Thymus (tissue), 11 donors: ENCODE data around the gene SLC36A2. TPM values are rescaled to one million over a fixed set of nuclear protein-coding genes. Genes with fewer than 3 reads are reported as not detected.
A peak's percentile ranks its signal among the peaks of the same experiment; 100 is the strongest.

Experiments
- DNase-seq, 9 donors: peaks; one replicate each; pipeline ENCODE4 v3.0.0-alpha.2; 2013; ENCODE audit warnings: low spot score in 9 of 9, low read depth in 6 of 9, missing footprints in 1 of 9
- H3K27ac ChIP-seq, 2 donors: one replicate each; pipeline ENCODE4 v1.5.1; 2013; ENCODE audit warnings: control low read depth in 1 of 2, low read depth in 1 of 2, low read length in 1 of 2, mild to moderate bottlenecking in 1 of 2, moderate library complexity in 1 of 2
- H3K27me3 ChIP-seq, 2 donors: one replicate each; pipeline ENCODE4 v1.5.1; 2013; ENCODE audit warnings: low read length in 1 of 2; ENCODE audit not compliant: control insufficient read depth in 2 of 2, insufficient read depth in 1 of 2
- H3K36me3 ChIP-seq, 2 donors: one replicate each; pipeline ENCODE4 v1.5.1; 2013; ENCODE audit warnings: low read length in 1 of 2, mild to moderate bottlenecking in 1 of 2, moderate library complexity in 1 of 2; ENCODE audit not compliant: control insufficient read depth in 2 of 2, insufficient read depth in 2 of 2
- H3K4me1 ChIP-seq, 2 donors: one replicate each; pipeline ENCODE4 v1.5.1; 2013; ENCODE audit warnings: low read length in 2 of 2; ENCODE audit not compliant: control insufficient read depth in 2 of 2, insufficient read depth in 2 of 2
- H3K4me3 ChIP-seq, 2 donors: one replicate each; pipeline ENCODE4 v1.5.1; 2013; ENCODE audit warnings: low read length in 2 of 2, control low read depth in 1 of 2, mild to moderate bottlenecking in 1 of 2
- H3K9me3 ChIP-seq, 2 donors: one replicate each; pipeline ENCODE4 v1.5.1; 2013; ENCODE audit warnings: low read length in 1 of 2, mild to moderate bottlenecking in 1 of 2; ENCODE audit not compliant: control insufficient read depth in 2 of 2, insufficient read depth in 1 of 2
- WGBS: extraction: QIAGEN DNeasy Blood & Tissue Kit; methylation state at CpG from one replicate; pipeline ENCODE4 v1.1.7; 2013; 5-methylcytosine and 5-hydroxymethylcytosine counted together
- polyA plus RNA-seq: library from polyadenylated mRNA; stranded (reverse); fragments of 200-250 nt; gene quantifications from one replicate; pipeline ENCODE4 v1.2.3, GENCODE V29; 2013
- total RNA-seq: library from RNA; stranded (reverse); fragments of 120-200 nt; gene quantifications from one replicate; pipeline ENCODE4 v1.2.4, GENCODE V29; 2013
- donor health status: healthy.

The SLC36A2 gene
- total and polyA plus RNA-seq, 2 donors = 0.02 TPM; not detected in 1

- 94% methylated on average over 7 of the region's 7 CpGs for WGBS
- no peak for DNase-seq
Observed at GRCh38 chr5:151344088-151344487, 3.3 kb downstream of the SLC36A2 start.

GRCh38 chr5:151340004-151340403, 7.4 kb downstream of the SLC36A2 start:
- 78% methylated on average over 3 of the region's 3 CpGs for WGBS
- no peaks in the 10 kb centered on the region for H3K4me1 ChIP-seq
- no peak overlapping the region for H3K27ac ChIP-seq
- no peaks in the 10 kb centered on the region for H3K36me3 ChIP-seq
- no peaks in the 10 kb centered on the region for H3K9me3 ChIP-seq
- H3K27me3 ChIP-seq = peaks cover 0 to 13% of the 10 kb centered on the region in 2 donors
- DNase-seq = no peak
- H3K4me3 ChIP-seq = no peak overlapping the region

More at GRCh38 chr5:151344088-151344487, 3.3 kb downstream of the SLC36A2 start:
- Histone ChIP-seq H3K4me3 (no peak overlapping the region), H3K9me3 (no peaks in the 10 kb centered on the region), H3K36me3 (no peaks in the 10 kb centered on the region), H3K27me3 (peaks cover 0 to 23% of the 10 kb centered on the region in 2 donors), H3K4me1 (no peaks in the 10 kb centered on the region), H3K27ac (no peak overlapping the region)

DNA sequence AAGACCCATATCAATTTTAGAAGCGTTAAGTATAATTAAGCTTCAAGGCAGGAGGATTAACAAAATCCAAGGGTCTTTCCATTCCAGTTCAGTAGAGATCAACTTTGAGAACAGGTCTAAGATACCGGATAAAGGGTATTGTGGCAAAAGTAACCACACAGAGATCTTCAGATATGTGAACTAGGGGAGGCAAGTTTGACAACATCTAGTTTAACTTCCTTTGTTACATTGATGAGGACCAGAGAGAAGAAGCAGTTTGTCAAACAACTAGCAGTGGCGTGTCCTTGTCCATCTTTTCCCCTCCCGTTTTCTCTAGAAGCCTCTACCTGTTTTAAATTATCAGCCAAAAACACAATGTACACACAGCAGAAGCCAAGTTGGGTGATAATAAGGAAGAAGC, 8.6 kb downstream of the SLC36A2 start:
- Histone ChIP-seq H3K4me1 (no peaks in the 10 kb centered on the region), H3K27ac (no peak overlapping the region), H3K9me3 (no peaks in the 10 kb centered on the region), H3K4me3 (no peak overlapping the region), H3K27me3 (peaks cover 0 to 9% of the 10 kb centered on the region in 2 donors), H3K36me3 (no peaks in the 10 kb centered on the region)
- DNase-seq = no peak
- WGBS = 91% methylated on average over 4 of the region's 4 CpGs

- Histone ChIP-seq H3K27me3 (no peaks in the 10 kb centered on the region), H3K4me3 (no peak overlapping the region), H3K4me1 (no peaks in the 10 kb centered on the region), H3K9me3 (no peaks in the 10 kb centered on the region), H3K27ac (no peak overlapping the region), H3K36me3 (no peaks in the 10 kb centered on the region)
- no peak for DNase-seq
- 97% methylated on average over 2 of the region's 2 CpGs for WGBS
Observed at GRCh38 chr5:151332857-151333256, 14.5 kb downstream of the SLC36A2 start.

GRCh38 chr5:151328734-151329133, 18.6 kb downstream of the SLC36A2 start:
- Histone ChIP-seq H3K36me3 (no peaks in the 10 kb centered on the region), H3K27ac (no peak overlapping the region), H3K4me1 (no peaks in the 10 kb centered on the region), H3K27me3 (no peaks in the 10 kb centered on the region), H3K4me3 (no peak overlapping the region), H3K9me3 (no peaks in the 10 kb centered on the region)
- DNase-seq = no peak
- WGBS = 96% methylated on average over 4 of the region's 4 CpGs

DNA sequence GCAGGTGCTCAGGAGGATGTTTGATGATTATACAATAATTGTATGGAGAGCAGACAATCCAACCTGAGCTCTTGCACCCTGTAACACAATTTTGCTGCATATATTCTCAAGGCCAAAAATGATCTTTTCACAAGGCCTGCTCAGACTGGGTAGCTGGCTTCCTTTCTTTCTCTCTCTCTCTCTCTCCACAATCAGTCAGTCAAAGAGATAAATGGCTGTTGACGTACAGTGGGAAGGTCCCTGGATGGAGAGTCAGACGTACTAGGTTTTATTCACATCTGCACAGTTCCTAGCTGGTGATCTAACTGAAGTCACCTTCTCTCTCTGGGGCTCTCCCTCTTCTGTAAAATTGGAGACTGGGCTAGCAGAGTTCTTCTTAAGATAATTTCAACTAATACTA, 19.8 kb downstream of the SLC36A2 start:
- Histone ChIP-seq H3K9me3 (no peaks in the 10 kb centered on the region), H3K36me3 (no peaks in the 10 kb centered on the region), H3K27ac (no peak overlapping the region), H3K4me3 (no peak overlapping the region), H3K27me3 (no peaks in the 10 kb centered on the region), H3K4me1 (no peaks in the 10 kb centered on the region)
- 93% methylated on average over 2 of the region's 2 CpGs for WGBS
- no peak for DNase-seq

DNA sequence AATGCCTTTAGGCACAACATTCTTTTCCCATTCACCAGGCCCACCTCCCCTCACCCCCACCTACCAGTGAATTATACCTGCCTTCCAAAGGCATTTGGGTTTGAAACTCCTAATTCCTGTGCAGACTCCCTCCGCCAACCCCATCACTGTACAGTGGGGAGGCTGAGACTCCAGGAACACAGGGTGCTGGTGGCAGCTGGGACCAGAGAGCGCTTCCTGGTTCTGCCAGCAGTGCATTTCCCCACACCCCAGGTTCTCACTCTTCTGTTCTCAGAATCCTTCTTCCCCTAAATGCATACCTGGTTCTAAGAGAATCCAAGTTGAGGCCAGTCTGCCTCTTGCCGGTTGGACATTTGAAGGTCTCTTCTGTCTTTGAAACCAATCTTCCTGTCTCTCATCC, 21.1 kb downstream of the SLC36A2 start:
- whole genome bisulfite sequencing = 95% methylated on average over 3 of the region's 3 CpGs
- Histone ChIP-seq H3K9me3 (no peaks in the 10 kb centered on the region), H3K4me1 (no peaks in the 10 kb centered on the region), H3K4me3 (no peak overlapping the region), H3K27me3 (no peaks in the 10 kb centered on the region), H3K27ac (no peak overlapping the region), H3K36me3 (no peaks in the 10 kb centered on the region)
- no peak for DNase-seq

DNA sequence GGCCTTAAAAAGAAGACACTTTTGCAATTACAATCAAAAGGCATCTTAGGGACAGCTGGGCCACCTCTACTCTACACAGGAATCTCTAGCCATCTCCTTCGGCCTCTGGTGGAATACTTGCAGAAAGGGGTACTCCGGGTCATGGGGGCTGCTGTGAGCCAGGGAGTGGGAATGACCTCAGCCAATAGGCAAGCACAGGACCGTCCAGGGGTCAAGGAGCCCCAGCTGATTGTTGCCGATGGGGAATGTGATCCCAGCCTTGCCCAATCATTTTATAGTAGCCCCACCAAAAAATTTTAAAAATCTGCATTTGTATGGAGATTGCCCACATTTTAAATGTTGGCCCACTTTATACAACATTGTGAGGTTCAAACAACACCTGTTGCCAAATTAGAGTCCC, 26.9 kb downstream of the SLC36A2 start:
- Histone ChIP-seq H3K27me3 (no peaks in the 10 kb centered on the region), H3K9me3 (peaks cover 0 to 4% of the 10 kb centered on the region in 2 donors), H3K4me1 (no peaks in the 10 kb centered on the region), H3K4me3 (no peak overlapping the region), H3K27ac (no peak overlapping the region), H3K36me3 (no peaks in the 10 kb centered on the region)
- 95% methylated on average over 4 of the region's 4 CpGs for WGBS
- DNase-seq = no peak

DNA sequence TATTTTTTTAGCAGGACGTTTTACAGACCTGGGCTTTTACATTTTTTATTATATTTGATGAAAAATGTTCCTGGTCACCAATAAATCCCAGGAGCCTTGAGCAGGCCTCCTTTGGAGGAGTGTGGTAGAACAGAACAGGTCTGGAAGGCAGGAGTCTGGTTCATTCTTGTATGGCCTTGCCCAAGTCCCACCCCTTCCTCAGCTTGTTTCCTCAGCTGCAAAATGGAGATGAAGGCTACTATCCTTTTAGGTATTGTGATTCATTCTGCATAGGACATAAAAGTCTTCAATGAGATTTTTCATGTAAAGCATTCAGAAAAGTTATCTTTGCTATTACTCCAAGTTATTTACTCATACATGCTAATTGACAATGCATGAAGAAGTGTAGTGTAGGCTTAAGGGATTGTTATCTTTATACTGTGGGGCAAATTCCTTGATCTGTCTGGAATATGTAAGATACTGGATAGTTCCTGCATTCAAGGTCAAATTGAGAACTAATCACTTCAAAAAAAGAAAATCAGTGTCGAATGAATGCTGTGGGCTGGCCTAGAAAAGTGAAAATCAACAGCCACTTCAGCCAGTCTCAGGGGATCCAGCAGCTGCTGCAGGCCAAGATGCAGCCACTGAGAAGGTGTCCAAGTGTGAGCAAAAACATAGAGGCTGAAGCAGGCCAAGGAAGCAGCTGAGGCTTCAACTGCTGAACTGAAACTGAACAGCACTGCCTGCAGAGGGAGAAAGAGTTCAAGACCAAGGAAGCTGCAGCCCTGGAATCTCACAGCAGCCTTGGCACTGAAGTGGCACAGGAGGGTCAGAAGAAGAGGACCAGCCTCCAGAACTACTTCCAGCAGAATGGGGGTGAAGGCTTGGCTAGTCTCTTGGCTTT, 28.3 kb downstream of the SLC36A2 start:
- no peaks in the 10 kb centered on the region for H3K36me3 ChIP-seq
- no peaks in the 10 kb centered on the region for H3K27me3 ChIP-seq
- DNase-seq = peak in 2 of 9 donors; percentile 11 to 15
- no peaks in the 10 kb centered on the region for H3K4me1 ChIP-seq
- peaks cover 0 to 4% of the 10 kb centered on the region in 2 donors for H3K9me3 ChIP-seq
- H3K4me3 ChIP-seq = no peak overlapping the region
- no peak overlapping the region for H3K27ac ChIP-seq
- WGBS = 92% methylated on average over 2 of the region's 2 CpGs
